GM10266 (cell line): Measurements from ENCODE around the gene RNF31.

ENCODE experiments used
- DNase-seq: peaks from one replicate; pipeline ENCODE4 v3.0.0; 2012; ENCODE audit errors: extremely low spot score
- CTCF ChIP-seq: IDR thresholded peaks from 2 replicates; pipeline ENCODE4 v1.5.1; 2012; ENCODE audit warnings: mild to moderate bottlenecking, low read depth; ENCODE audit not compliant: control insufficient read depth, insufficient read depth; ENCODE audit errors: missing control alignments

RNF31 gene

GRCh38 chr14:24181371-24182077 lies 34.2 kb downstream of the RNF31 start:
- TF ChIP-seq CTCF: no peak
- DNase-seq: no peak

GRCh38 chr14:24182110-24182882 lies 35.0 kb downstream of the RNF31 start:
- no peak for TF ChIP-seq CTCF
- no peak for DNase-seq

GRCh38 chr14:24183014-24183481 lies 35.8 kb downstream of the RNF31 start:
- no peak for DNase-seq
- TF ChIP-seq CTCF: no peak

GRCh38 chr14:24184104-24184970 lies 37.0 kb downstream of the RNF31 start:
- TF ChIP-seq CTCF: no peak
- no peak for DNase-seq

GRCh38 chr14:24185026-24185425 lies 37.7 kb downstream of the RNF31 start:
- no peak for DNase-seq
- TF ChIP-seq CTCF: no peak

- TF ChIP-seq CTCF: no peak
- DNase-seq: no peak
Observed at GRCh38 chr14:24185741-24186140, 38.4 kb downstream of the RNF31 start.
